ENCODE data around the gene PPP1R12C. TPM values are rescaled to one million over a fixed set of nuclear protein-coding genes. Genes with fewer than 3 reads are reported as not detected.

The PPP1R12C gene
- total RNA-seq, 1 donor from 2014 or later = 62.9 TPM

- TF ChIP-seq, protein P1, sequence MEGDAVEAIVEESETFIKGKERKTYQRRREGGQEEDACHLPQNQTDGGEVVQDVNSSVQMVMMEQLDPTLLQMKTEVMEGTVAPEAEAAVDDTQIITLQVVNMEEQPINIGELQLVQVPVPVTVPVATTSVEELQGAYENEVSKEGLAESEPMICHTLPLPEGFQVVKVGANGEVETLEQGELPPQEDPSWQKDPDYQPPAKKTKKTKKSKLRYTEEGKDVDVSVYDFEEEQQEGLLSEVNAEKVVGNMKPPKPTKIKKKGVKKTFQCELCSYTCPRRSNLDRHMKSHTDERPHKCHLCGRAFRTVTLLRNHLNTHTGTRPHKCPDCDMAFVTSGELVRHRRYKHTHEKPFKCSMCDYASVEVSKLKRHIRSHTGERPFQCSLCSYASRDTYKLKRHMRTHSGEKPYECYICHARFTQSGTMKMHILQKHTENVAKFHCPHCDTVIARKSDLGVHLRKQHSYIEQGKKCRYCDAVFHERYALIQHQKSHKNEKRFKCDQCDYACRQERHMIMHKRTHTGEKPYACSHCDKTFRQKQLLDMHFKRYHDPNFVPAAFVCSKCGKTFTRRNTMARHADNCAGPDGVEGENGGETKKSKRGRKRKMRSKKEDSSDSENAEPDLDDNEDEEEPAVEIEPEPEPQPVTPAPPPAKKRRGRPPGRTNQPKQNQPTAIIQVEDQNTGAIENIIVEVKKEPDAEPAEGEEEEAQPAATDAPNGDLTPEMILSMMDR (IDR thresholded peaks at IDR 0.05; ENCODE audit: insufficient read depth, low read length, poor library complexity, severe bottlenecking) = no peak
- Histone ChIP-seq H3K4me3 (ENCODE audit: low read depth, low read length) (no peak overlapping the region), H3K27me3 (ENCODE audit: control insufficient read depth, insufficient read depth, low read length) (peaks cover 5% of the 10 kb centered on the region), H3K36me3 (ENCODE audit: control insufficient read depth, insufficient read depth, low read length) (no peaks in the 10 kb centered on the region)
- DNase-seq (ENCODE audit: low read depth) = no peak
Observed at GRCh38 chr19:55131421-55131820, 14.0 kb upstream of the PPP1R12C start.

GRCh38 chr19:55119053-55119452 lies 1.6 kb upstream of the PPP1R12C start:
- H3K27me3 ChIP-seq (ENCODE audit: control insufficient read depth, insufficient read depth, low read length) = peaks cover 2% of the 10 kb centered on the region
- TF ChIP-seq, protein P1 (IDR thresholded peaks at IDR 0.05; ENCODE audit: insufficient read depth, low read length, poor library complexity, severe bottlenecking) = no peak
- H3K36me3 ChIP-seq (ENCODE audit: control insufficient read depth, insufficient read depth, low read length) = no peaks in the 10 kb centered on the region
- no peak for DNase-seq (ENCODE audit: low read depth)
- no peak overlapping the region for H3K4me3 ChIP-seq (ENCODE audit: low read depth, low read length)

DNA sequence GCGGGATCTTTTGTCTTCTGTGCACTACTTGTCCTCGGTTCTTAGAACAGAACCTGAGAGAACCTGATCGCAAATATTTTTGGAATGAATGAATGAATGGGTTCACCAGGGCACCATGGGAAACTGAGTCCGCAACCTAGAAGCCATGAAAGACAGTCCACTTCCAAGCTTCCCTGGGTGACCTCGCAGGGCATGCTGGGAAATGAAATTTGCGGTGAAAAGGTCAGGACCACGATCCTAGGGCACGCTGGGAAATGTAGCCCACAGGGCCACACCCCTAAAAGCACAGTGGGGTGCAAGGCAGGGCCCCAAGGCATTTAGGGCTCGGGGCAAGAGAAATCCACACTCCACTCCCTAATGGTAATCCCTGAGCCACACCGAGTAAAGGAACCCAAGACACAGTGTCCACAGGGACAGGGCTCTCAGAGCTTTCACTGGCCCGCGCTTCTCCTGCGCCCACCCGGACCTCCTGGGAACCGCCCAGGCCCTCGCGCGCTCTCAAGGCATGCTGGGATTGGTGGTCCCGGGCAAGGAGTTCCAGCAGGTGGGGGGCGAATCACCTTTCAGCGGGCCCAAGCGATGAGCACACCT lies 1.1 kb upstream of the PPP1R12C start:
- H3K36me3 ChIP-seq (ENCODE audit: control insufficient read depth, insufficient read depth, low read length) = no peaks in the 10 kb centered on the region
- TF ChIP-seq, protein P1 (IDR thresholded peaks at IDR 0.05; ENCODE audit: insufficient read depth, low read length, poor library complexity, severe bottlenecking) = no peak

GRCh38 chr19:55117663-55118391 lies 390 bp upstream of the PPP1R12C start:
- TF ChIP-seq, protein P1 (IDR thresholded peaks at IDR 0.05; ENCODE audit: insufficient read depth, low read length, poor library complexity, severe bottlenecking) = no peak
- peak; percentile 96 for DNase-seq (ENCODE audit: low read depth)
- peak overlapping the region; percentile 91 for H3K4me3 ChIP-seq (ENCODE audit: low read depth, low read length)
- H3K27me3 ChIP-seq (ENCODE audit: control insufficient read depth, insufficient read depth, low read length) = no peaks in the 10 kb centered on the region
- H3K36me3 ChIP-seq (ENCODE audit: control insufficient read depth, insufficient read depth, low read length) = no peaks in the 10 kb centered on the region

More for the DNA sequence above, 1.1 kb upstream of the PPP1R12C start:
- DNase-seq (ENCODE audit: low read depth) = no peak
- peaks cover 2% of the 10 kb centered on the region for H3K27me3 ChIP-seq (ENCODE audit: control insufficient read depth, insufficient read depth, low read length)
- peak overlapping the region; percentile 57 for H3K4me3 ChIP-seq (ENCODE audit: low read depth, low read length)

DNA sequence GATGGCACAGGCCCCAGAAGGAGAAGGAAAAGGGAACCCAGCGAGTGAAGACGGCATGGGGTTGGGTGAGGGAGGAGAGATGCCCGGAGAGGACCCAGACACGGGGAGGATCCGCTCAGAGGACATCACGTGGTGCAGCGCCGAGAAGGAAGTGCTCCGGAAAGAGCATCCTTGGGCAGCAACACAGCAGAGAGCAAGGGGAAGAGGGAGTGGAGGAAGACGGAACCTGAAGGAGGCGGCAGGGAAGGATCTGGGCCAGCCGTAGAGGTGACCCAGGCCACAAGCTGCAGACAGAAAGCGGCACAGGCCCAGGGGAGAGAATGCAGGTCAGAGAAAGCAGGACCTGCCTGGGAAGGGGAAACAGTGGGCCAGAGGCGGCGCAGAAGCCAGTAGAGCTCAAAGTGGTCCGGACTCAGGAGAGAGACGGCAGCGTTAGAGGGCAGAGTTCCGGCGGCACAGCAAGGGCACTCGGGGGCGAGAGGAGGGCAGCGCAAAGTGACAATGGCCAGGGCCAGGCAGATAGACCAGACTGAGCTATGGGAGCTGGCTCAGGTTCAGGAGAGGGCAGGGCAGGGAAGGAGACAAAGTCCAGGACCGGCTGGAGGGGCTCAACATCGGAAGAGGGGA lies 1.1 kb downstream of the PPP1R12C start:
- H3K27me3 ChIP-seq (ENCODE audit: control insufficient read depth, insufficient read depth, low read length) = no peaks in the 10 kb centered on the region
- peak overlapping the region; percentile 91 for H3K4me3 ChIP-seq (ENCODE audit: low read depth, low read length)
- DNase-seq (ENCODE audit: low read depth) = no peak
- TF ChIP-seq, protein P1 (IDR thresholded peaks at IDR 0.05; ENCODE audit: insufficient read depth, low read length, poor library complexity, severe bottlenecking) = no peak
- H3K36me3 ChIP-seq (ENCODE audit: control insufficient read depth, insufficient read depth, low read length) = no peaks in the 10 kb centered on the region
